Karpas-422 (cell line): Measurements from ENCODE around the gene NRXN2. TPM values are rescaled to one million over a fixed set of nuclear protein-coding genes. Genes with fewer than 3 reads are reported as not detected.

Experiments
- DNase-seq: peaks from one replicate; pipeline ENCODE4 v3.0.0-alpha.2; 2015
- H2AFZ ChIP-seq: fragments of 200-600 bp; sonication (generic); 2 replicates; pipeline ENCODE4 v1.6.1; 2014; ENCODE audit warnings: antibody characterized with exemption, low read length, mixed read lengths
- H3K27ac ChIP-seq: fragments of 200-600 bp; sonication (generic); 2 replicates; pipeline ENCODE4 v1.5.1; 2014; ENCODE audit warnings: mild to moderate bottlenecking, low read length, moderate library complexity
- H3K27me3 ChIP-seq: fragments of 200-600 bp; sonication (generic); 2 replicates; pipeline ENCODE4 v1.6.1; 2014; ENCODE audit warnings: low read length, mixed read lengths
- H3K36me3 ChIP-seq: fragments of 200-600 bp; sonication (generic); 2 replicates; pipeline ENCODE4 v1.6.1; 2014; ENCODE audit warnings: low read length, mixed read lengths; ENCODE audit not compliant: insufficient read depth
- H3K4me1 ChIP-seq: fragments of 200-600 bp; sonication (generic); 2 replicates; pipeline ENCODE4 v1.6.1; 2014; ENCODE audit warnings: mild to moderate bottlenecking, low read length, mixed read lengths
- H3K4me2 ChIP-seq: fragments of 200-600 bp; sonication (generic); 2 replicates; pipeline ENCODE4 v1.6.1; 2014; ENCODE audit warnings: low read length, low read depth, mild to moderate bottlenecking; ENCODE audit not compliant: poor library complexity, severe bottlenecking
- H3K4me3 ChIP-seq: fragments of 200-600 bp; sonication (generic); 2 replicates; pipeline ENCODE4 v1.5.1; 2014; ENCODE audit warnings: mild to moderate bottlenecking, antibody characterized with exemption, low read length, mixed read lengths
- H3K79me2 ChIP-seq: fragments of 200-600 bp; sonication (generic); 2 replicates; pipeline ENCODE4 v1.6.1; 2014; ENCODE audit warnings: mild to moderate bottlenecking, low read length, mixed read lengths
- H3K9ac ChIP-seq: fragments of 200-600 bp; sonication (generic); 2 replicates; pipeline ENCODE4 v1.6.0; 2014; ENCODE audit warnings: low read length
- H3K9me2 ChIP-seq: fragments of 200-600 bp; sonication (generic), shearing (Covaris generic); replicated peaks from 2 replicates; pipeline ENCODE4 v1.6.0; 2014; ENCODE audit warnings: mild to moderate bottlenecking, low read length, moderate library complexity; ENCODE audit not compliant: insufficient read depth
- H3K9me3 ChIP-seq: fragments of 300-700, 200-600 bp; sonication (generic); 2 replicates; pipeline ENCODE4 v1.6.1; 2014; ENCODE audit warnings: low read length, mixed read lengths
- H4K20me1 ChIP-seq: fragments of 200-600 bp; sonication (generic); 2 replicates; pipeline ENCODE4 v1.6.1; 2014; ENCODE audit warnings: mild to moderate bottlenecking, antibody characterized with exemption, low read length, low read depth; ENCODE audit not compliant: insufficient read depth
- total RNA-seq: library from RNA; depleted of rRNA; stranded (reverse); fragments of >200 nt; shearing (Covaris generic); gene quantifications from 2 replicates; pipeline ENCODE4 v1.2.3, GENCODE V29; 2014; ENCODE audit warnings: low replicate concordance

The NRXN2 gene
- total RNA-seq, 1 experiment from 2014 or later = not detected

GRCh38 chr11:64581057-64581523 lies 141.9 kb downstream of the NRXN2 start:
- Histone ChIP-seq H3K9me3 (no peaks in the 10 kb centered on the region), H4K20me1 (no peaks in the 10 kb centered on the region), H3K79me2 (no peaks in the 10 kb centered on the region), H2AFZ (no peak overlapping the region), H3K27ac (no peak overlapping the region), H3K9ac (no peak overlapping the region), H3K4me3 (no peak overlapping the region), H3K36me3 (no peaks in the 10 kb centered on the region), H3K9me2 (no peaks in the 10 kb centered on the region), H3K4me1 (no peaks in the 10 kb centered on the region), H3K4me2 (no peak overlapping the region), H3K27me3 (no peaks in the 10 kb centered on the region)
- DNase-seq = no peak

DNA sequence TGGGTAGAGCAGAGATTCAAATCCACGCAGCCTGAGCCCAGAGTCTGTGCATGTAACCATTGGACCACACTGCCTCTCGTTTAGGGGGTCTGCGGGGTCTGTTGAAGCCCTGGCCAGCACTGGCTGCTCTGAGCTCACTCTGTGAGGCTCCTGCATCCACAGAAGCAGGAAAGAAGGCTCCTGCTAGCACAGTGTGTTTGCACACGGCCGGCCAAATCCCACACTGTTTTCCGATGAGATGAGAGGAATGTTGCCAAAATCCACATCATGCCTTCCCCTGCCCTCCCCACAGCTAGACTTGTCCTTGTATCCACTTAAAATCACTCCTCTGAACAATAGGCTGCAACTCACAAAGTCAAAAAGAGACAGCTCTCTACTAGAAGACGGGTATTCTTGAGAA lies 142.6 kb downstream of the NRXN2 start:
- H3K4me3 ChIP-seq = no peak overlapping the region

GRCh38 chr11:64577202-64577601 lies 145.8 kb downstream of the NRXN2 start:
- H3K4me3 ChIP-seq = no peak overlapping the region
- H3K27me3 ChIP-seq = no peaks in the 10 kb centered on the region
- no peak overlapping the region for H3K27ac ChIP-seq
- H3K4me1 ChIP-seq = no peaks in the 10 kb centered on the region
- H3K9ac ChIP-seq = no peak overlapping the region
- H3K9me3 ChIP-seq = no peaks in the 10 kb centered on the region
- no peaks in the 10 kb centered on the region for H3K9me2 ChIP-seq
- H3K36me3 ChIP-seq = no peaks in the 10 kb centered on the region
- no peak overlapping the region for H2AFZ ChIP-seq
- DNase-seq = no peak
- no peaks in the 10 kb centered on the region for H3K79me2 ChIP-seq
- no peaks in the 10 kb centered on the region for H4K20me1 ChIP-seq
- no peak overlapping the region for H3K4me2 ChIP-seq

More for the DNA sequence above, 142.6 kb downstream of the NRXN2 start:
- Histone ChIP-seq H3K27ac (no peak overlapping the region), H4K20me1 (no peaks in the 10 kb centered on the region), H2AFZ (no peak overlapping the region), H3K4me2 (no peak overlapping the region), H3K9me2 (no peaks in the 10 kb centered on the region), H3K4me1 (no peaks in the 10 kb centered on the region), H3K79me2 (no peaks in the 10 kb centered on the region), H3K9me3 (no peaks in the 10 kb centered on the region), H3K27me3 (no peaks in the 10 kb centered on the region), H3K36me3 (no peaks in the 10 kb centered on the region), H3K9ac (no peak overlapping the region)
- no peak for DNase-seq

- no peak overlapping the region for H3K4me3 ChIP-seq
- DNase-seq = no peak
- no peak overlapping the region for H3K9ac ChIP-seq
- H3K27me3 ChIP-seq = no peaks in the 10 kb centered on the region
- H3K36me3 ChIP-seq = no peaks in the 10 kb centered on the region
- no peaks in the 10 kb centered on the region for H4K20me1 ChIP-seq
- no peaks in the 10 kb centered on the region for H3K9me2 ChIP-seq
- H2AFZ ChIP-seq = no peak overlapping the region
- H3K27ac ChIP-seq = no peak overlapping the region
- H3K79me2 ChIP-seq = no peaks in the 10 kb centered on the region
- no peak overlapping the region for H3K4me2 ChIP-seq
- no peaks in the 10 kb centered on the region for H3K4me1 ChIP-seq
- H3K9me3 ChIP-seq = no peaks in the 10 kb centered on the region
These were observed 150.9 kb downstream of the NRXN2 start for GRCh38 chr11:64572143-64572542.

GRCh38 chr11:64571410-64572091 lies 151.4 kb downstream of the NRXN2 start:
- Histone ChIP-seq H2AFZ (no peak overlapping the region), H3K4me2 (no peak overlapping the region), H3K36me3 (no peaks in the 10 kb centered on the region), H3K4me1 (peaks cover 4% of the 10 kb centered on the region), H3K9me2 (no peaks in the 10 kb centered on the region), H3K27me3 (no peaks in the 10 kb centered on the region), H3K27ac (no peak overlapping the region), H3K79me2 (no peaks in the 10 kb centered on the region), H4K20me1 (no peaks in the 10 kb centered on the region), H3K9me3 (no peaks in the 10 kb centered on the region), H3K9ac (no peak overlapping the region), H3K4me3 (no peak overlapping the region)
- DNase-seq = no peak

DNA sequence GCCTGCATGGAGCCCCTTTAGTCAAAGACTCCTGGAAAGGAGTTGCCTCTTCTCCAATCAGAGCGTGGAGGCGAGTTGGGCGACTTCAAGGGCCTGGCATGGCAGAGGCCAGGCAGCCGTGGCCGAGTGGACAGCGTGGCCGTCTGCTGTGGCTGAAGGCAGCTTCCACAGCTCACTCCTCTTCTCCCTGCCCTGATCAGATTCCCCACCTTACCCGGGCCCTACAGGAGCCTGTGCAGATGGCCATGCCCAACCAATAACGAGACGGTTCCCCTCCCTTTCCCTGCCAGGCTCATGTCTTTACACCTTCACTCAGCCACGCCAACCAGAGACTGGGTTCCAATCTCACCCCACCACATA lies 152.0 kb downstream of the NRXN2 start:
- Histone ChIP-seq H3K79me2 (no peaks in the 10 kb centered on the region), H4K20me1 (no peaks in the 10 kb centered on the region), H3K27me3 (no peaks in the 10 kb centered on the region), H3K36me3 (no peaks in the 10 kb centered on the region), H3K9me2 (no peaks in the 10 kb centered on the region), H3K4me3 (no peak overlapping the region), H3K9ac (no peak overlapping the region), H3K9me3 (no peaks in the 10 kb centered on the region), H3K27ac (no peak overlapping the region), H3K4me2 (no peak overlapping the region), H2AFZ (no peak overlapping the region), H3K4me1 (peaks cover 9% of the 10 kb centered on the region)
- DNase-seq = no peak

DNA sequence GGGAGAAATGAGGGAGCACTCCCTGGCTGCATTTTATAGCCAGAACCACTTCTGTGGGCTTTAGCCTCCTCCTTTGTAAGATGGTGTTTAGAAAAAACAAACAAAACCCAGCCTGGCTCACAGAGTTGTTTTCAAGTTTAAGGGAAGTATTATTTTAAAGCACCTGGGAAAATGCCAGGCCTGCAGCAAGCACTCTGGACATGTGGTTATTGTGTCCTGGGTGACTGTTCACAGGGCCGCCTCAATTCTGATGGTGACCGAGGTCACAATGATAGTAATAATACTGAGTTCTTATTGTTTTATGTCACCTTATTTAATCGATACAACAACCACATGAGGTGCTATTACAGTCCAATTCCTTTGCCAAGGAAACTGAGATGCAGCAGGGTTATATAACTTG lies 152.7 kb downstream of the NRXN2 start:
- H3K4me1 ChIP-seq = peaks cover 9% of the 10 kb centered on the region
- no peak overlapping the region for H3K9ac ChIP-seq
- H3K79me2 ChIP-seq = no peaks in the 10 kb centered on the region
- H3K4me2 ChIP-seq = no peak overlapping the region
- H3K4me3 ChIP-seq = no peak overlapping the region
- H2AFZ ChIP-seq = no peak overlapping the region
- H4K20me1 ChIP-seq = no peaks in the 10 kb centered on the region
- H3K9me3 ChIP-seq = no peaks in the 10 kb centered on the region
- H3K36me3 ChIP-seq = no peaks in the 10 kb centered on the region
- H3K9me2 ChIP-seq = no peaks in the 10 kb centered on the region
- H3K27me3 ChIP-seq = no peaks in the 10 kb centered on the region
- no peak for DNase-seq
- no peak overlapping the region for H3K27ac ChIP-seq

DNA sequence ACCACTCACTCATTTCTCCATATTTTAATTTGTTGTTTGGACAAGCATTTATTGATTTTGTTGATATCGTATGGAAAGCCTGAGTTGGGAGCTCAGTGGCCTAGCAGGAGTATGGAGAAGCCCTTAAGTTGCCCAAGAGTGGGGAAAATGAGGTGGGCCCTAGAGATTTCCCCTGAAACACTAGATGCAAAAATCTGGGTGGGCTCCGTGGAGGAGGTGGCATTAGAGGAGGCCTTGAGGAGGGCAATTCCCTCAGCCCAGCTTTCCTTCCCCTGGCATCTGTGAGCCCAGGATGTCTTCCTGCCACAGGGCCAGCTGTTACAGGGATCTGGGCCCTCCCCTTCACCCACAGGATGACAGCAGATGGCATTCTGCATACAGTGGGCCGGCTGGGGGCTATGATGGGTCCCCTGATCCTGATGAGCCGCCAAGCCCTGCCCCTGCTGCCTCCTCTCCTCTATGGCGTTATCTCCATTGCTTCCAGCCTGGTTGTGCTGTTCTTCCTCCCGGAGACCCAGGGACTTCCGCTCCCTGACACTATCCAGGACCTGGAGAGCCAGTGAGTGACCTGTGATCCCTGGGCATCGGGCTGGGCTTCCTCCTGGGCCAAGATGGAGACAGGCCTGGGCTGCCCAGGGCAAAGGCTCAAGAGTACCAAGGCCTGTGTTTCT lies 153.6 kb downstream of the NRXN2 start:
- H3K4me3 ChIP-seq = no peak overlapping the region
- peaks cover 9% of the 10 kb centered on the region for H3K4me1 ChIP-seq
- no peaks in the 10 kb centered on the region for H3K79me2 ChIP-seq
- no peaks in the 10 kb centered on the region for H4K20me1 ChIP-seq
- H3K4me2 ChIP-seq = no peak overlapping the region
- no peak overlapping the region for H3K9ac ChIP-seq
- H3K36me3 ChIP-seq = no peaks in the 10 kb centered on the region
- no peaks in the 10 kb centered on the region for H3K27me3 ChIP-seq
- H2AFZ ChIP-seq = no peak overlapping the region
- no peak overlapping the region for H3K27ac ChIP-seq
- H3K9me2 ChIP-seq = no peaks in the 10 kb centered on the region
- H3K9me3 ChIP-seq = no peaks in the 10 kb centered on the region
- DNase-seq = no peak
